ENCODE measurements around the gene KEAP1.
A peak's percentile ranks its signal among the peaks of the same experiment; 100 is the strongest.
"Not testable (repeated sequence)": the region's sequence is repeated elsewhere in the genome, so short reads cannot be mapped to it uniquely, and the experiment has no call there.

Gene KEAP1

GRCh38 chr19:10538204-10538983 lies 35.2 kb upstream of the KEAP1 start:
- no peak overlapping the region for H3K9ac ChIP-seq (ENCODE audit: low read depth, low read length)
- no peaks in the 10 kb centered on the region for H3K36me3 ChIP-seq (ENCODE audit: insufficient read depth, low read length)
- no peaks in the 10 kb centered on the region for H3K9me3 ChIP-seq (ENCODE audit: control insufficient read depth, insufficient read depth, low read length)
- H3K4me1 ChIP-seq (ENCODE audit: insufficient read depth, low read length): peaks cover 2% of the 10 kb centered on the region; the same call in 1 of the 2 replicates

DNA sequence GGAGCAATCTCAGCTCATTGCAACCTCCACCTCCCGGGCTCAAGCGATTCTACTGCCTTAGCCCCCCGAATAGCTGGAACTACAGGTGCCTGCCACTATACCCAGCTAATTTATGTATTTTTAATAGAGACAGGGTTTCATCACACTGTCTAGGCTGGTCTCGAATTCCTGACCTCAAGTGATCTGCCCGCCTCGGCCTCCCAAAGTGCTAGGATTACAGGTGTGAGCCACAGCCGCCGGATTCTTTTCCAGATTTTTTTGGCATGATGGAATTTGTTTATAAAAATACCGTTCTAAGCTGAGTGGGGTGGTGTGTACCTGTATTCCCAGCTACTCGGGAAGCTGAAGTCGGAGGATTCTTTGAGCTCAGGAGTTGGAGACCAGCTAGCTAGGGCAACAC lies 34.5 kb upstream of the KEAP1 start:
- Histone ChIP-seq H3K9ac (ENCODE audit: low read depth, low read length) (no peak overlapping the region), H3K9me3 (ENCODE audit: control insufficient read depth, insufficient read depth, low read length) (no peaks in the 10 kb centered on the region)

GRCh38 chr19:10535613-10536012 lies 32.5 kb upstream of the KEAP1 start:
- Histone ChIP-seq H3K4me1 (ENCODE audit: insufficient read depth, low read length) (no peaks in the 10 kb centered on the region), H3K9ac (ENCODE audit: low read depth, low read length) (no peak overlapping the region), H3K9me3 (ENCODE audit: control insufficient read depth, insufficient read depth, low read length) (no peaks in the 10 kb centered on the region), H3K36me3 (ENCODE audit: insufficient read depth, low read length) (no peaks in the 10 kb centered on the region)

More for the DNA sequence above, 34.5 kb upstream of the KEAP1 start:
- Histone ChIP-seq H3K4me1 (ENCODE audit: insufficient read depth, low read length) (peaks cover 2% of the 10 kb centered on the region; the same call in 1 of the 2 replicates), H3K36me3 (ENCODE audit: insufficient read depth, low read length) (no peaks in the 10 kb centered on the region)

GRCh38 chr19:10533646-10534386 lies 30.7 kb upstream of the KEAP1 start:
- H3K9ac ChIP-seq (ENCODE audit: low read depth, low read length): no peak overlapping the region
- H3K36me3 ChIP-seq (ENCODE audit: insufficient read depth, low read length): no peaks in the 10 kb centered on the region
- H3K4me1 ChIP-seq (ENCODE audit: insufficient read depth, low read length): no peaks in the 10 kb centered on the region
- H3K9me3 ChIP-seq (ENCODE audit: control insufficient read depth, insufficient read depth, low read length): no peaks in the 10 kb centered on the region

GRCh38 chr19:10532457-10532856 lies 29.3 kb upstream of the KEAP1 start:
- Histone ChIP-seq H3K9ac (ENCODE audit: low read depth, low read length) (no peak overlapping the region), H3K9me3 (ENCODE audit: control insufficient read depth, insufficient read depth, low read length) (no peaks in the 10 kb centered on the region), H3K4me1 (ENCODE audit: insufficient read depth, low read length) (no peaks in the 10 kb centered on the region), H3K36me3 (ENCODE audit: insufficient read depth, low read length) (no peaks in the 10 kb centered on the region)

- not testable (repeated sequence) for H3K4me1 ChIP-seq (ENCODE audit: insufficient read depth, low read length); H3K9me3 ChIP-seq (ENCODE audit: control insufficient read depth, insufficient read depth, low read length); H3K36me3 ChIP-seq (ENCODE audit: insufficient read depth, low read length); H3K9ac ChIP-seq (ENCODE audit: low read depth, low read length)
Measured at GRCh38 chr19:10526887-10527286, 23.7 kb upstream of the KEAP1 start.

DNA sequence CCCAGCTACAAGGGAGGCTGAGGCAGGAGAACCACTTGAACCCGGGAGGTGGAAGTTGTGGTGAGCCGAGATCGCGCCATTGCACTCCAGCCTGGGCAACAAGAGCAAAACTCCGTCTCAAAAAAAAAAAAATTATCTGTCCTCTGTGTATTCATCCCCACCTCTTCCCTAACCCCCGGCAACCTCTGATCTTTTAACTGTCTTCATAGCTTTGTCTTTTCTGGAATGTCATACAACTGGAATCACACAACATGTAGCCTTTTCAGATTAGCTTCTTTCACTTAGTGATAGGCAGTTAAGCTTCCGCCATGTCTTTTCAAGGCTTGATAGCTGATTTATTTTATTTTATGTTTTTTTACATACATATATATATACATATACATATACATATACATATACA lies 22.5 kb upstream of the KEAP1 start:
- Histone ChIP-seq H3K9me3 (ENCODE audit: control insufficient read depth, insufficient read depth, low read length) (no peaks in the 10 kb centered on the region), H3K36me3 (ENCODE audit: insufficient read depth, low read length) (no peaks in the 10 kb centered on the region), H3K9ac (ENCODE audit: low read depth, low read length) (no peak overlapping the region), H3K4me1 (ENCODE audit: insufficient read depth, low read length) (no peaks in the 10 kb centered on the region)

DNA sequence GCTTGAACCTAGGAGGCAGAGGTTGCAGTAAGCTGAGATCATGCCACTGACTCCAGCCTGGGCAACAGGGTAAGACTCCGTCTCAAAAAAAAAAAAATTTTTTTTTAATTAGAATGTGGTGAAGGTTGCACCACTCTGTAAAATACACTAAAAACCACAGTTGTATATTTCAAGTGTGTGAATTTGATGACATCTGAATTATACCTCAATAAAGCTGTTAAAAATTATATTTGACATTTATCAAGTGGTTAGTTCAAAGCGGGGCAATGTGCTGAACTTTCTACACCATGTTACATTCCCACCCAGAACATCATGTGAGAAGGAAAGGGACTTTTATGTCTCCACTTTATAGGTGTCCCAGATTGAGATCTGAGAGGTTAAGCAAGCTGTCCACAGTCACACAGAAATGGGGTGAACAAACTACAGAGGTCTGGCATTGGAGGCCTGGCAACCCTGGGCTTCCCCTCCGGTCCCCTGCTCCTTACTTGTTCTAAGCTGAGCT lies 20.0 kb upstream of the KEAP1 start:
- Histone ChIP-seq H3K4me1 (ENCODE audit: insufficient read depth, low read length) (no peaks in the 10 kb centered on the region), H3K9me3 (ENCODE audit: control insufficient read depth, insufficient read depth, low read length) (no peaks in the 10 kb centered on the region), H3K36me3 (ENCODE audit: insufficient read depth, low read length) (no peaks in the 10 kb centered on the region), H3K9ac (ENCODE audit: low read depth, low read length) (no peak overlapping the region)

DNA sequence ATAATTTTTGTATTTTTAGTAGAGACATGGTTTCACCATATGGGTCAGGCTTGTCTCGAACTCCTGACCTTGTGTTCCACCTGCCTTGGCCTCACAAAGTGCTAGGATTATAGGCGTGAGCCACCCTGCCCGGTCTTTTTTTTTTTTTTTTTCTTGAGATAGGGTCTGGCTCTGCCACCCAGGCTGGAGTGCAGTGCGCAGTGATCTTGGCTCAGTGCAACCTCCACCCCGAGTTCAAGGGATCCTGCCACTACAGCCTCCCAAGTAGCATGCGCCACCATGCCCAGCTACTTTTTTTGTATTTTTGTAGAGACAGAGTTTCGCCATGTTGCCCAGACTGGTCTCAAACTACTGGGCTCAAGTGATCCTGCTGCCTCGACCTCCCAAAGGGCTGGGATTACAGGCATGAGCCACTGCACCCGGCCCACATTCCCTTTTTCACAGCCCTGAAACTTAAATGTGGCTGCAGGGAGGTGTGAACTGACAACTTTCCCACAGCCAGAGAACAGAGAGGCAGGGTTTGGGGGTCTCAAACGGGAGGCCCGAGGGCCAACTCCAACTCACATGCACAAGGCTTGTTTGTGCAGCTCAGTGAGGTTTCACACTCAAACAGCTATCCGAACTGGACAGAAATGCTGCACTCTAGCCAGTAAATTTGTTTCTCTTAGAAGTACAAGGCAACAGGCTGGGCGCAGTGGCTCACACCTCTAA lies 18.5 kb upstream of the KEAP1 start:
- no peak overlapping the region for H3K9ac ChIP-seq (ENCODE audit: low read depth, low read length)
- no peaks in the 10 kb centered on the region for H3K9me3 ChIP-seq (ENCODE audit: control insufficient read depth, insufficient read depth, low read length)
- H3K36me3 ChIP-seq (ENCODE audit: insufficient read depth, low read length): no peaks in the 10 kb centered on the region
- 0 out of 2 replicates have a peak, but pooled peaks cover 2% of the 10 kb centered on the region for H3K4me1 ChIP-seq (ENCODE audit: insufficient read depth, low read length)

DNA sequence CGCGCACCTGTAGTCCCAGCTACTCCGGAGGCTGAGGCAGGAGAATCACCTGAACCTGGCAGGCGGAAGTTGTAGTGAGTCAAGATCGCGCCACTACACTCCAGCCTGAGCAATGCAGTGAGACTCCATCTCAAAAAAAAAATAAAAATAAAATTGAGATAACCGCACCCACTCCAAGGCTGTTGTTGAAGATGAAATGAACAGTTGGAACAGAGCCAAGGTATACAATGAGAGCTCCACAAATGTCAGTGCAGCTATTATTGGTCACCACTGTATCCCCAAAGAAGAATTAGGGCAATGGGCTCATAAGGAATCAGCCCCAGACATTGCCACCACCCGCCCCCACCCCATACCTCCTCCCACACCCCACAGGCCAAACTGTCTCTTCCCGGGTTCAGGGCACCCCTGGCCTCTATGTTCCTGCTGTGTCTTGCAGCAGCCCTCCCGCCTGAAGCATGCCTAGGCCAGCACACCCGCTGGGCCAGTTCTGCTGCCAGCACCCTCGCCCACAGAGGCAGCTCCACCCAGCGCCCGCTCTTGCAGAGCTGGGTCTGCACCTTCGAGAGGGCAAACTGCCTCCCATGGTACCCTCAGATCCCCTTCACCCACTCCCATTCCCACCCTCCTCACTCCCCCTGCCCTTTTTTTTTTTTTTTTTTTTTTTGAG lies 17.6 kb upstream of the KEAP1 start:
- H3K4me1 ChIP-seq (ENCODE audit: insufficient read depth, low read length): 0 out of 2 replicates have a peak, but pooled peaks cover 6% of the 10 kb centered on the region
- no peak overlapping the region for H3K9ac ChIP-seq (ENCODE audit: low read depth, low read length)

GRCh38 chr19:10519421-10519820 lies 16.3 kb upstream of the KEAP1 start:
- Histone ChIP-seq H3K4me1 (ENCODE audit: insufficient read depth, low read length) (0 out of 2 replicates have a peak, but pooled peaks cover 6% of the 10 kb centered on the region), H3K9me3 (ENCODE audit: control insufficient read depth, insufficient read depth, low read length) (no peaks in the 10 kb centered on the region), H3K36me3 (ENCODE audit: insufficient read depth, low read length) (no peaks in the 10 kb centered on the region), H3K9ac (ENCODE audit: low read depth, low read length) (no peak overlapping the region)

More for the DNA sequence above, 17.6 kb upstream of the KEAP1 start:
- Histone ChIP-seq H3K36me3 (ENCODE audit: insufficient read depth, low read length) (no peaks in the 10 kb centered on the region), H3K9me3 (ENCODE audit: control insufficient read depth, insufficient read depth, low read length) (no peaks in the 10 kb centered on the region)

DNA sequence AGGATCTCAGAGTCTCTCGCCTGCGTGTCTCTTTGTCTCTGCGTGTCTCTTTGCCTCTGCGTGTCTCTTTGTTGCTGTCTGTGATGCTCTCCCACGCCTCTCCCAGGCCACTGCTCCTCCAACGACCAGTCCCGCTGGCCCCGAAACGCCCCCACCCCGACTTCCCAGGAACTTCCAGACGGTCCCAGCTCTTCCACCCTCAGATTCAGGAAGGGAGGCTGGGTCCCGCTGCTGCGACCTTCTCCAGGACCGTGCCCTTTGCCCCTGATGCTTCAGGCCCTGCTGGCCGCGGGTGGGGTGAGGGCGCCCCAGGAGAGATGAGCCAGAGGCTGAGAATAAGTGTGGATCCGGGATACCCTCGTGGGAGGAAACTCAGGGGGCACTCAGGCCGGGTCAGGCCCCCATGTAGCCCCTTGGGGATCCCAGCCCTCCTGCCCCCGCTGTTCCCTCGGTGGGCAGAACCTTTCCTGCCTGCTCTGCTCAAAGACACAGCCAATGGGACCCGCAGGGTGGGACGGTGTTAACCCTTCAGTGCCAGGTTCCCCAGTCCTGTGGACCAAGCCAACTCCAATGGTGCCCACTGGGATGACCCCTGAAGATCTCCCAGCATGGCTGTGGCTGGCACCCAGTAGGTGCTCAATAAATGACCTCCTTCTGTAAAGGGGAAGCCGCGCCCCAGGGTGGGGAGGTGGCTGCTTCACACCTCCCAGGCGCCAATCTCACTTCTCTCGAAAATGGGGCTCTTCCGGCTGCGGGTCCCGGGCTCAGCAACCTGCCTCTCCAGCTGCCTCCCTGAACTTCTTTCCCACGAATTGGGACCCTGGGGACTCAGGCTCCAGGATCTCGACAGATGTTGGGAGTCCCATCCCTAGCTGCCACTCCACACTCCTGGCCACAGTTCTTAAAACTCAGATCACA lies 15.5 kb upstream of the KEAP1 start:
- H3K36me3 ChIP-seq (ENCODE audit: insufficient read depth, low read length): no peaks in the 10 kb centered on the region
- no peaks in the 10 kb centered on the region for H3K9me3 ChIP-seq (ENCODE audit: control insufficient read depth, insufficient read depth, low read length)
- H3K4me1 ChIP-seq (ENCODE audit: insufficient read depth, low read length): 0 out of 2 replicates have a peak, but pooled peaks cover 6% of the 10 kb centered on the region
- peak overlapping the region; percentile 85; the same call in 1 of the 2 replicates for H3K9ac ChIP-seq (ENCODE audit: low read depth, low read length)

GRCh38 chr19:10517760-10518443 lies 14.7 kb upstream of the KEAP1 start:
- Histone ChIP-seq H3K4me1 (ENCODE audit: insufficient read depth, low read length) (0 out of 2 replicates have a peak, but pooled peaks cover 8% of the 10 kb centered on the region), H3K36me3 (ENCODE audit: insufficient read depth, low read length) (no peaks in the 10 kb centered on the region), H3K9me3 (ENCODE audit: control insufficient read depth, insufficient read depth, low read length) (no peaks in the 10 kb centered on the region), H3K9ac (ENCODE audit: low read depth, low read length) (peak overlapping the region; percentile 85; the same call in 1 of the 2 replicates)
